ENCODE results near the gene RABAC1. TPM values are rescaled to one million over a fixed set of nuclear protein-coding genes. Genes with fewer than 3 reads are reported as not detected.

Gene RABAC1
- total and polyA plus RNA-seq, 2 of the 8 experiments (the other 6 are each of a cell fraction or from before 2014, with no cell fraction given), result 124 to 439 TPM

DNA sequence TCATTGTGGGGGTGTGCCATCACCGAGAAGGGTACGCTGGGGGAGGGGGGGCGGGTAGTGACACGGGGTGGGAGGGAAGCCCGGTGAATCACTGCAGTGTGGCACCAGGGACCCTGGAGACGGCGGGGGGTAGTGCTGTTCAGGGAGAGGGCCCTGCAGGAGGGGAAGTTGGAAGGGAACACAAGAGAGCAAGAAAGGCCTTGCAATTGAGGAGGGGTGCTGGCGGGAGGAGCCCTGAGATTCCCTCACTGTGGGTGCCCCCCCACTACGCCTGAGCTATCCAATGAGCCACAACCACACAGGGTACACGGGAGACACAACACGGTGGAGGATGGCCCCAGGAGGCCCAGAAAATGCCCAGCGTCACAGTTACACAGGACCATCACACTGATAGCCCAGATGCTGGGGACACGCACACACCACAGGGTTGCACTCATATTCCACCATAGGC lies 35.4 kb upstream of the RABAC1 start:
- peak overlapping the region in 3 of 4 experiments; percentile 57 to 85 (median 62); a peak in 4 of 8 replicates for H3K4me3 ChIP-seq (ENCODE audit: extremely low read depth in 1 of 4, insufficient read depth in 2 of 4, low read depth in 3 of 4, low read length in 4 of 4)
- H3K9ac ChIP-seq (replicated peaks in 1 of 4; ENCODE audit: extremely low read depth in 1 of 4, low read depth in 3 of 4, low read length in 3 of 4), result no peak overlapping the region
- H2BK5ac ChIP-seq (ENCODE audit: low read depth, low read length), result no peak overlapping the region
- no peak overlapping the region for H4K91ac ChIP-seq (replicated peaks; ENCODE audit: insufficient read length, low read length)
- H3K9me3 ChIP-seq (ENCODE audit: insufficient read depth in 2 of 2, low read depth in 1 of 2, low read length in 1 of 2), result no peaks in the 10 kb centered on the region
- no peaks in the 10 kb centered on the region for H3K79me1 ChIP-seq (ENCODE audit: low read depth, low read length)
- no peak overlapping the region for H2BK15ac ChIP-seq (ENCODE audit: low read length)
- FAIRE-seq, result no peak
- no peak overlapping the region for H4K5ac ChIP-seq (ENCODE audit: insufficient read length, low read depth, low read length)
- CTCF ChIA-PET (ENCODE audit: partially characterized antibody), result interaction anchor here (2.3 kb wide), 1 partner anchor 11 kb away, joined by 7 read pairs; no protein-coding TSS in a partner anchor
- H2AFZ ChIP-seq (ENCODE audit: low read length), result no peak overlapping the region
- peaks cover 11 to 57% (median 50%) of the 10 kb centered on the region in 4 experiments for H3K27me3 ChIP-seq (replicated peaks in 1 of 4; ENCODE audit: control insufficient read depth in 3 of 4, extremely low read depth in 1 of 4, insufficient read depth in 3 of 4, low read length in 3 of 4)
- no peak overlapping the region for H3K18ac ChIP-seq (ENCODE audit: extremely low read depth, low read length)
- H2BK12ac ChIP-seq (ENCODE audit: low read depth, low read length), result peak overlapping the region; percentile 31; the same call in 1 of the 2 replicates
- no peak overlapping the region for H2BK120ac ChIP-seq (replicated peaks; ENCODE audit: low read depth, low read length)
- H3K4me2 ChIP-seq (ENCODE audit: insufficient read depth in 1 of 2, low read depth in 2 of 2, low read length in 2 of 2), result peak overlapping the region; percentile 88 to 99
- H3K56ac ChIP-seq (replicated peaks; ENCODE audit: insufficient read length, low read depth, low read length), result no peak overlapping the region
- no peak overlapping the region for H3K14ac ChIP-seq (ENCODE audit: insufficient read length)
- no peak overlapping the region for H3K23ac ChIP-seq (ENCODE audit: insufficient read length)
- H2AK5ac ChIP-seq (ENCODE audit: low read depth, low read length), result 0 out of 2 replicates have a peak overlapping the region, but pooled peaks have one; percentile 87
- POLR2A ChIA-PET (ENCODE audit: partially characterized antibody), result interaction anchor here (1.5 kb wide), 1 partner anchor 14 kb away, joined by 3 read pairs; no protein-coding TSS in a partner anchor
- peaks cover 0 to 20% (median 10%) of the 10 kb centered on the region in 4 experiments; a peak in 6 of 7 replicates for H3K4me1 ChIP-seq (replicated peaks in 1 of 4; ENCODE audit: control insufficient read depth in 3 of 4, insufficient read depth in 4 of 4, low read length in 3 of 4)
- no peaks in the 10 kb centered on the region for H3K36me3 ChIP-seq (ENCODE audit: control insufficient read depth in 2 of 4, insufficient read depth in 4 of 4, low read length in 3 of 4)
- H4K8ac ChIP-seq (ENCODE audit: extremely low read depth, insufficient read depth, low read length), result no peak overlapping the region
- H2BK20ac ChIP-seq (ENCODE audit: low read length), result no peak overlapping the region
- DNase-seq (ENCODE audit: low read depth in 1 of 2, low spot score in 2 of 2), result no peak
- WGBS, 2 experiments (ENCODE audit: extremely low coverage in 1 of 2, insufficient coverage in 1 of 2, insufficient read length in 1 of 2, insufficient replicate concordance in 2 of 2, low coverage in 1 of 2, low lambda C conversion rate in 2 of 2, missing lambda C conversion rate in 1 of 2), result 58% methylated on average over 6 of the region's 13 CpGs; no CpG with 5 or more reads in 1 of the 2 experiments
- H4K20me1 ChIP-seq (replicated peaks in 1 of 2; ENCODE audit: control insufficient read depth in 1 of 2, insufficient read depth in 2 of 2, low read length in 2 of 2), result peaks cover 7 to 21% of the 10 kb centered on the region in 2 experiments
- H3K27ac ChIP-seq (ENCODE audit: low read depth, low read length), result no peak overlapping the region
- no peaks in the 10 kb centered on the region for H3K79me2 ChIP-seq (ENCODE audit: control insufficient read depth in 1 of 2, insufficient read depth in 2 of 2, low read length in 2 of 2)
- H3K4ac ChIP-seq (replicated peaks; ENCODE audit: insufficient read length, low read depth, low read length), result no peak overlapping the region
- peaks cover 21% of the 10 kb centered on the region; the same call in 1 of the 2 replicates for H3K23me2 ChIP-seq (ENCODE audit: low read depth, low read length)
- no peak for TF ChIP-seq POLR2AphosphoS5 (IDR thresholded peaks at IDR 0.05; ENCODE audit: low read depth, low read length)

All from H1 (cell line).